K562 (cell line): ENCODE results near the gene E2F1. TPM values are rescaled to one million over a fixed set of nuclear protein-coding genes. Genes with fewer than 3 reads are reported as not detected.
A peak's percentile ranks its signal among the peaks of the same experiment; 100 is the strongest.

Source experiments
- ARNT ChIP-seq, 2 experiments: fragments of 450-650 bp; IDR thresholded peaks; 2 replicates each; pipeline ENCODE4 v1.6.1; 2016; ENCODE audit warnings: mild to moderate bottlenecking in 1 of 2
- CXXC5 ChIP-seq: fragments of 250-450 bp; sonication (Bioruptor Pico); IDR thresholded peaks from 2 replicates; pipeline ENCODE4 v1.8.0; 2022; ENCODE audit warnings: inconsistent platforms, mild to moderate bottlenecking, moderate library complexity
- GABPB1 ChIP-seq: sonication (generic); formaldehyde crosslinking; IDR thresholded peaks from 2 replicates; pipeline ENCODE4 v1.8.0; 2022; ENCODE audit warnings: mild to moderate bottlenecking, missing genetic modification reagents
- HINFP ChIP-seq: fragments of 450-650 bp; conservative IDR thresholded peaks from 2 replicates; pipeline ENCODE4 v1.6.1; 2016; ENCODE audit warnings: missing genetic modification characterization, low read depth, mild to moderate bottlenecking, control low read depth, missing compliant biosample characterization
- MTA2 ChIP-seq: fragments of 450-650 bp; IDR thresholded peaks from 2 replicates; pipeline ENCODE4 v1.6.1; 2016; ENCODE audit warnings: low read depth
- MYC ChIP-seq, 2 experiments: fragments of 250-450 bp in 1 of 2; sonication (Bioruptor Pico) in 1 of 2; IDR thresholded peaks; 2 replicates each; pipeline versions ENCODE4 v1.5.1 to v1.6.1; 2012 to 2021; ENCODE audit warnings: low read depth in 2 of 2, borderline replicate concordance in 1 of 2, improper control_type of control experiment in 1 of 2, low read length in 1 of 2, mild to moderate bottlenecking in 1 of 2, moderate library complexity in 1 of 2
- NR1H2 ChIP-seq: sonication (generic); formaldehyde crosslinking; IDR thresholded peaks from 2 replicates; pipeline ENCODE4 v1.4.0; 2020; ENCODE audit warnings: mild to moderate bottlenecking, missing genetic modification reagents
- POLR2G ChIP-seq: fragments of 200-400 bp; formaldehyde crosslinking; IDR thresholded peaks from 2 replicates; pipeline ENCODE4 v1.6.1; 2017; ENCODE audit warnings: low read depth, mild to moderate bottlenecking, antibody characterized with exemption, low read length, moderate library complexity
- RBM34 ChIP-seq: fragments of 200-400 bp; formaldehyde crosslinking; IDR thresholded peaks from 2 replicates; pipeline ENCODE4 v1.6.1; 2018; ENCODE audit warnings: low read length, borderline replicate concordance; ENCODE audit not compliant: insufficient read depth
- SMC3 ChIP-seq: conservative IDR thresholded peaks from 2 replicates; pipeline ENCODE4 v1.6.1; 2011; ENCODE audit warnings: low read depth, low read length, improper control_type of control experiment; ENCODE audit not compliant: insufficient read depth
- TRIM28 ChIP-seq: fragments of 450-650 bp; IDR thresholded peaks from 2 replicates; pipeline ENCODE4 v1.6.1; 2017
- TSC22D4 ChIP-seq: fragments of 450-650 bp; IDR thresholded peaks from 2 replicates; pipeline ENCODE4 v1.6.1; 2016; ENCODE audit warnings: missing genetic modification characterization, missing biosample characterization, control low read depth
- UBTF ChIP-seq, 2 experiments: IDR thresholded peaks; 2 replicates each; pipeline ENCODE4 v1.6.1; 2012; ENCODE audit warnings: improper control_type of control experiment in 2 of 2, low read depth in 2 of 2, low read length in 2 of 2, borderline replicate concordance in 1 of 2
- USF1 ChIP-seq: sonication (generic); formaldehyde crosslinking; IDR thresholded peaks from 2 replicates; pipeline ENCODE4 v1.9.0; 2022; ENCODE audit warnings: mild to moderate bottlenecking, missing genetic modification reagents
- ZNF143 ChIP-seq: sonication (generic); formaldehyde crosslinking; IDR thresholded peaks from 2 replicates; pipeline ENCODE4 v1.9.0; 2022; ENCODE audit warnings: mild to moderate bottlenecking, missing genetic modification reagents
- ZNF586 ChIP-seq: fragments of 450-650 bp; formaldehyde crosslinking; conservative IDR thresholded peaks from 2 replicates; pipeline ENCODE4 v1.4.0; 2020; ENCODE audit warnings: mild to moderate bottlenecking, moderate library complexity
- polyA plus RNA-seq, 8 experiments: library from polyadenylated mRNA; depleted of rRNA in 4 of 8; stranded (reverse) in 5 of 8; unstranded in 3 of 8; fragments of >200 nt; fragmentation: Nextera tagmentation in 2 of 8; fragmentation: Illumina TruSeq in 1 of 8; extraction: Ambion mirVana in 2 of 8; extraction: Trizol in 1 of 8; gene quantifications; 2 replicates each; pipeline versions ENCODE4 v1.2.1 to v1.2.3, GENCODE V29; 2011 to 2014; ENCODE audit warnings: inconsistent platforms in 1 of 8, missing spikeins in 1 of 8
- total RNA-seq, 7 experiments: library from RNA; depleted of rRNA in 6 of 7; stranded (reverse); fragments of >200 nt in 6 of 7; fragmentation: Illumina TruSeq in 2 of 7; extraction: Trizol in 2 of 7; gene quantifications; 2 replicates each; pipeline versions ENCODE4 v1.2.1 to v1.2.3, GENCODE V29; 2011 to 2021; ENCODE audit warnings: low replicate concordance in 1 of 7

The E2F1 gene
- total and polyA plus RNA-seq, 9 of the 15 experiments (the other 6 are each of a cell fraction or from before 2014, with no cell fraction given) = 0.14 to 30.6 (median 13.1) TPM

GRCh38 chr20:33666293-33667244 lies 19.6 kb downstream of the E2F1 start, which contains the start of gene ACTL10 (continued):
- peak; percentile 64 to 93; a peak in 3 of 4 replicates for TF ChIP-seq UBTF (IDR thresholded peaks at IDR 0.05; ENCODE audit: borderline replicate concordance in 1 of 2, low read depth in 2 of 2, low read length in 2 of 2)
- peak; percentile 32; the same call in 1 of the 2 replicates for TF ChIP-seq SMC3
- peak; percentile 33 for TF ChIP-seq USF1
- TF ChIP-seq POLR2G = peak; percentile 69
- no peak for TF ChIP-seq ARNT (IDR thresholded peaks at IDR 0.05)
- peak; percentile 80 for TF ChIP-seq MYC (IDR thresholded peaks at IDR 0.05; ENCODE audit: low read depth, low read length)
- no peak for TF ChIP-seq MYC (CRISPR knock-in tag; IDR thresholded peaks at IDR 0.05; ENCODE audit: borderline replicate concordance, low read depth)
- TF ChIP-seq TRIM28 = peak; percentile 68; the same call in 1 of the 2 replicates
- TF ChIP-seq RBM34 = no peak
- peak; percentile 62 for TF ChIP-seq CXXC5 (CRISPR knock-in tag)
- no peak for TF ChIP-seq MTA2
- no peak for TF ChIP-seq NR1H2 (CRISPR knock-in tag)
- TF ChIP-seq HINFP = no peak
- TF ChIP-seq TSC22D4 (tag) = no peak
- peak; percentile 56 for TF ChIP-seq GABPB1 (CRISPR knock-in tag)
- no peak for TF ChIP-seq ZNF143 (CRISPR knock-in tag)
- TF ChIP-seq ZNF586 (CRISPR knock-in tag) = no peak
